Kidney (tissue), 14 donors: ENCODE results near the gene ATG9A. TPM values are rescaled to one million over a fixed set of nuclear protein-coding genes. Genes with fewer than 3 reads are reported as not detected.

Source experiments
- DNase-seq, 5 donors: peaks; one replicate each; pipeline ENCODE4 v3.0.0-alpha.2; 2013 to 2020
- FAIRE-seq: peaks from 2 replicates; lab custom pipeline; 2012; peaks lifted over from hg19 to GRCh38; lab: Jason Lieb, UNC
- H3K27ac ChIP-seq, 2 donors: one replicate each; pipeline ENCODE4 v1.7.0; 2013; ENCODE audit warnings: low read depth in 2 of 2, low read length in 2 of 2, inconsistent platforms in 1 of 2
- H3K27me3 ChIP-seq: one replicate; pipeline ENCODE4 v1.7.1; 2013; ENCODE audit warnings: low read length, inconsistent platforms; ENCODE audit not compliant: control insufficient read depth, insufficient read depth
- H3K36me3 ChIP-seq, 3 donors: one replicate each; pipeline versions ENCODE4 v1.7.0 to v1.7.1; 2013; ENCODE audit warnings: low read length in 3 of 3, control low read depth in 1 of 3, inconsistent platforms in 1 of 3; ENCODE audit not compliant: insufficient read depth in 3 of 3, control insufficient read depth in 2 of 3
- H3K4me1 ChIP-seq, 3 donors: one replicate each; pipeline versions ENCODE4 v1.7.0 to v1.7.1; 2013; ENCODE audit warnings: low read length in 3 of 3, inconsistent platforms in 1 of 3, low read depth in 1 of 3; ENCODE audit not compliant: control insufficient read depth in 2 of 3, insufficient read depth in 2 of 3
- H3K4me3 ChIP-seq, 3 donors: one replicate each; pipeline versions ENCODE4 v1.7.0 to v1.8.1; 2013; ENCODE audit warnings: low read length in 3 of 3, control low read depth in 1 of 3, inconsistent platforms in 1 of 3
- H3K9ac ChIP-seq, 3 donors: one replicate each; pipeline versions ENCODE4 v1.7.0 to v1.7.1; 2013; ENCODE audit warnings: low read length in 3 of 3, control low read depth in 1 of 3, inconsistent platforms in 1 of 3
- H3K9me3 ChIP-seq, 3 donors: one replicate each; pipeline versions ENCODE4 v1.7.0 to v1.7.1; 2013; ENCODE audit warnings: low read length in 3 of 3, control low read depth in 1 of 3, inconsistent platforms in 1 of 3; ENCODE audit not compliant: control insufficient read depth in 2 of 3, insufficient read depth in 1 of 3
- intact Hi-C: fragments of 100-400 bp; cut with DNase I; formaldehyde crosslinking; loops from one replicate; pipeline ENCODE4 v1.11.1; 2022
- polyA plus RNA-seq: library from polyadenylated mRNA; stranded (reverse); fragments of 350-450 nt; fragmentation: Illumina TruSeq; extraction: RNeasy Lipid Tissue Mini Kit (QIAGEN cat#74804); gene quantifications from one replicate; pipeline ENCODE4 v1.2.3, GENCODE V29; 2014; ENCODE audit warnings: low read depth, low replicate concordance; ENCODE audit not compliant: insufficient read depth
- total RNA-seq: library from RNA; stranded (reverse); fragmentation: NEBNext Ultra II Directional; extraction: Animal tissue kit (Norgen Biotek cat#: 25700); gene quantifications from one replicate; pipeline ENCODE4 v1.2.1, GENCODE V29; 2021
- TF ChIP-seq, protein P1 (sequence below): IDR thresholded peaks from 3 replicates; pipeline ENCODE4 v1.5.1; 2012; ENCODE audit warnings: mild to moderate bottlenecking, moderate library complexity, borderline replicate concordance; ENCODE audit not compliant: insufficient read depth; ENCODE audit errors: extremely low read depth
- donor health status: control.
- donor health status: control.
- donor health status: control.
- donor health status: control.
- donor health status: control.
- donor health status: DM: yes; HTN: yes; CAD: no.
- donor health status: Normal renal cell carcinoma (clear cell type).

The ATG9A gene
- total and polyA plus RNA-seq, 2 donors from 2014 or later: 24.0 to 41.5 TPM

DNA sequence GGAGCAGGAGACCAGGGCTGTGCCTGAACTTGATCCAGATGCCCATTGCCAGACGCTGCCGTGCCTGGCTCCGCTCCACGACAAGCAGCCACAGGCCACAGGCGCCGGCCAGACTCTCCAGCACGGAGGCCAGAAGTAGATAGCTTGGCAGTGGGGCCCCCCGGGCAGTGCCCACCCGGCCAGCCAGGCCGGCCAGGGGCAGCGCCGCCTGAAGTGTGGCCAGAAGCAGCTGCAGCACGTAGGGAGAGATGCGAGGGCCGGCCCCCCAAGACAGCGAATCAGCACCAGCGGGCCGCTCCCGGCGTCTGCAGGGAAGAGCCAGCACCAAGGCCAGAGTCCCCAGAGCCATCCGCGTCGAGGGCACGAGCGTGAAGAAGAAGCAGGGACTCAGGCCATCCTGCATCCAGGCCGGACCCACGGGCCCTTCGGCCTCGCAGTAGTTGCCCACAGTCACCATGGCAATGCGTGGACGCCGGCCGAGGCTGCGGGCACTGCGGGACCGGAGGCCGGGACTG, 11.2 kb downstream of the ATG9A start:
- peaks cover 2 to 51% (median 22%) of the 10 kb centered on the region in 3 donors for H3K36me3 ChIP-seq
- FAIRE-seq: no peak
- H3K4me1 ChIP-seq: peaks cover 0 to 16% (median 6%) of the 10 kb centered on the region in 3 donors
- H3K9ac ChIP-seq: peak overlapping the region in 2 of 3 donors; percentile 22 to 71
- H3K4me3 ChIP-seq: peak overlapping the region; percentile 50 to 64 (median 55)
- H3K9me3 ChIP-seq: no peaks in the 10 kb centered on the region
- peak overlapping the region; percentile 85 to 88 for H3K27ac ChIP-seq
- peak; percentile 74 to 92 (median 84) for DNase-seq
- TF ChIP-seq, protein P1, sequence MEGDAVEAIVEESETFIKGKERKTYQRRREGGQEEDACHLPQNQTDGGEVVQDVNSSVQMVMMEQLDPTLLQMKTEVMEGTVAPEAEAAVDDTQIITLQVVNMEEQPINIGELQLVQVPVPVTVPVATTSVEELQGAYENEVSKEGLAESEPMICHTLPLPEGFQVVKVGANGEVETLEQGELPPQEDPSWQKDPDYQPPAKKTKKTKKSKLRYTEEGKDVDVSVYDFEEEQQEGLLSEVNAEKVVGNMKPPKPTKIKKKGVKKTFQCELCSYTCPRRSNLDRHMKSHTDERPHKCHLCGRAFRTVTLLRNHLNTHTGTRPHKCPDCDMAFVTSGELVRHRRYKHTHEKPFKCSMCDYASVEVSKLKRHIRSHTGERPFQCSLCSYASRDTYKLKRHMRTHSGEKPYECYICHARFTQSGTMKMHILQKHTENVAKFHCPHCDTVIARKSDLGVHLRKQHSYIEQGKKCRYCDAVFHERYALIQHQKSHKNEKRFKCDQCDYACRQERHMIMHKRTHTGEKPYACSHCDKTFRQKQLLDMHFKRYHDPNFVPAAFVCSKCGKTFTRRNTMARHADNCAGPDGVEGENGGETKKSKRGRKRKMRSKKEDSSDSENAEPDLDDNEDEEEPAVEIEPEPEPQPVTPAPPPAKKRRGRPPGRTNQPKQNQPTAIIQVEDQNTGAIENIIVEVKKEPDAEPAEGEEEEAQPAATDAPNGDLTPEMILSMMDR: no peak
- intact Hi-C loops: no loop called here
- no peaks in the 10 kb centered on the region for H3K27me3 ChIP-seq

DNA sequence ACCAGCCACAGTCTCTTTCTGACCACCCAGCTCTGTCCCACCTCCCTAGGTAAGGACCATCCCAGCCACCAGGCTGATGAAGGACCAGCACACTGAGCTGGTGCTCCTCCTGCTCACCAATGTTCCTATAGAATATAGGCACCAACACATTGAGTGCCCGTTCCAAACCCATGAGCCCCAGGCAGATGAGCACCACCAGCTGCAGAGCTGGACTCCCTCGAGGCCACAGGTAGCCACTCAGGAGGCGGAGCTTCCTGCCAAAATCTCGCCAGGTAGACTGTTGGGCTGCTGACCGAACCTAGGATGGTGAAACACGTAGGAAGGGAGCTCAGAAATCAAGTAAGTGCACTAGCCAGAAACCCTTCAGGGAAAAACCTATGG, 12.9 kb downstream of the ATG9A start:
- TF ChIP-seq, protein P1: no peak
- H3K9me3 ChIP-seq: no peaks in the 10 kb centered on the region

DNA sequence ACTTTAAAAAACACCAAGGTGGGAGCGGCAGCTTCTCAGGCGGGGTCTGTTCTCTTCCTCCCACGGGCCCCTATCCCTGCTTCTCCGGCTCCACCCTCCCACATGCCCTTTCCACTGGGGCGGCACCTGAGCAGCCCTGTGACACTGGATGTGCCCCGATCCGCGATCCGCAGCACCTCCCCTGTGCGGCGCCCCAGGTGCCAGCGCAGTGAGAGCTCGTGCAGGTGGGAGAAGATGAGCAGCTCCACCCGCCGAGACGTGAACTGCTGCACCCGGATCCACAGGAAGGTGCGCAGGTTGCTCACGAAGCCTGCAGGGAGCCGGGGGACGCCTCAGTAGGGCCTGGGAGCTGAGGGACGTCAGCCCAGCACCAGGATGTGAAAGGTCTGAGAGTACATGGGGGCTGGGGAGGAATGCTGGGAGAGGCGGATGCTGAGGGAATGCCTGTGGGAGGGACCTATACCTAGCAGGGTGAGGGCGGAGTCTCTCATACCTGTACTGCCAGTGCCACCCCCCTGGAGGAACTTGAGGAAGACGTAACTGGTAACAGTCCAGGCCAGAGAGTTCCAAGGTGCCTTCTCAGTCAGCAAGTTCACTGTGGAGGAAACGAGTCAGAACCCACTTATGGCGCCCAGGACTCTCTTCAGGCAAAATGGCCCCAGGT, 13.4 kb downstream of the ATG9A start:
- intact Hi-C loops: no loop called here
- Histone ChIP-seq H3K36me3 (peaks cover 2 to 31% (median 14%) of the 10 kb centered on the region in 3 donors), H3K4me3 (no peak overlapping the region), H3K27ac (no peak overlapping the region), H3K9me3 (no peaks in the 10 kb centered on the region), H3K9ac (no peak overlapping the region), H3K4me1 (peaks cover 0 to 16% (median 6%) of the 10 kb centered on the region in 3 donors), H3K27me3 (no peaks in the 10 kb centered on the region)
- DNase-seq: peak; percentile 31 to 74 (median 63)
- FAIRE-seq: no peak
- TF ChIP-seq, protein P1: no peak

More for the DNA sequence above, 12.9 kb downstream of the ATG9A start:
- H3K36me3 ChIP-seq: peaks cover 2 to 36% (median 14%) of the 10 kb centered on the region in 3 donors
- peaks cover 0 to 16% (median 6%) of the 10 kb centered on the region in 3 donors for H3K4me1 ChIP-seq
- DNase-seq: no peak
- FAIRE-seq: no peak
- H3K27ac ChIP-seq: no peak overlapping the region
- no peaks in the 10 kb centered on the region for H3K27me3 ChIP-seq
- intact Hi-C loops: no loop called here
- H3K4me3 ChIP-seq: no peak overlapping the region
- no peak overlapping the region for H3K9ac ChIP-seq
